LNCaP clone FGC (cell line): ENCODE measurements around the gene IPO8.

Experiments used
- DNase-seq: peaks from one replicate; pipeline ENCODE4 v3.0.0-alpha.2; 2011; ENCODE audit warnings: low read depth
- H3K4me3 ChIP-seq: 2 replicates; pipeline ENCODE4 v1.5.1; 2011; ENCODE audit warnings: mild to moderate bottlenecking, low read depth, low read length, control low read depth
- TF ChIP-seq, protein P1 (sequence below): IDR thresholded peaks from 2 replicates; pipeline ENCODE4 v1.5.1; 2012; ENCODE audit warnings: mild to moderate bottlenecking; ENCODE audit not compliant: control insufficient read depth, insufficient read depth; ENCODE audit errors: extremely low read depth

Gene IPO8

DNA sequence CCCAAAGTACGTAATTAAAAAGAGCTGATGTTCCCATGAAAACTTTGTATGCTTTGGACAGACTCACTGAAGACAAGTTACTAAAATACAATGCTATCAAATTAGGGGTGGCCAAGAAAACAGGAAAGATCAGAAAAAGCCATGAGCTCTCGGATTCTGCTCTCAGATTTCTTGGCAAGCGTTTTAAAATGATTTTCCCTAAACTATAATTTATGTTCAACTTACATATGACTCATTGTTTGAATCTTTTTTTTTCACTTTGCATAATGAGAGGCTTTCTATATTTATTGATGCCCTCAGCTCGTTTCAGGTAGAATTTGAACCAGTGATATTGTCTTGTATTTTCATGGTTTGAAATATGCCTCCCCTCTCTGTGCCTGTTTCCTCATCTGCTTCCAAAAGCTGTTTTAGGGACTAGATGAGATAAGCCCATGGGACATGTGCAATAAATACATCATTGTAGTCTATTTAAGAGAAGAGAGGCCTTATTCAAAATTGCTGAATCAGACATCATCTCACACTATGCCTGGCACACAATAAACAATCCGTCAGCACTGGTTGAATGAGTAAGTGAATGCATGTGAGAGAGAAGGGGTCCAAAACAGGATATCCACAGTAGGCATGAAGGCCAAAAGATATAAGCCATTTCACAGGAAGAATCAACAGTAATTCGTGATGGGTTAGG, 4.7 kb upstream of the IPO8 start:
- TF ChIP-seq, protein P1, sequence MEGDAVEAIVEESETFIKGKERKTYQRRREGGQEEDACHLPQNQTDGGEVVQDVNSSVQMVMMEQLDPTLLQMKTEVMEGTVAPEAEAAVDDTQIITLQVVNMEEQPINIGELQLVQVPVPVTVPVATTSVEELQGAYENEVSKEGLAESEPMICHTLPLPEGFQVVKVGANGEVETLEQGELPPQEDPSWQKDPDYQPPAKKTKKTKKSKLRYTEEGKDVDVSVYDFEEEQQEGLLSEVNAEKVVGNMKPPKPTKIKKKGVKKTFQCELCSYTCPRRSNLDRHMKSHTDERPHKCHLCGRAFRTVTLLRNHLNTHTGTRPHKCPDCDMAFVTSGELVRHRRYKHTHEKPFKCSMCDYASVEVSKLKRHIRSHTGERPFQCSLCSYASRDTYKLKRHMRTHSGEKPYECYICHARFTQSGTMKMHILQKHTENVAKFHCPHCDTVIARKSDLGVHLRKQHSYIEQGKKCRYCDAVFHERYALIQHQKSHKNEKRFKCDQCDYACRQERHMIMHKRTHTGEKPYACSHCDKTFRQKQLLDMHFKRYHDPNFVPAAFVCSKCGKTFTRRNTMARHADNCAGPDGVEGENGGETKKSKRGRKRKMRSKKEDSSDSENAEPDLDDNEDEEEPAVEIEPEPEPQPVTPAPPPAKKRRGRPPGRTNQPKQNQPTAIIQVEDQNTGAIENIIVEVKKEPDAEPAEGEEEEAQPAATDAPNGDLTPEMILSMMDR: no peak
- no peak overlapping the region for H3K4me3 ChIP-seq
- no peak for DNase-seq

DNA sequence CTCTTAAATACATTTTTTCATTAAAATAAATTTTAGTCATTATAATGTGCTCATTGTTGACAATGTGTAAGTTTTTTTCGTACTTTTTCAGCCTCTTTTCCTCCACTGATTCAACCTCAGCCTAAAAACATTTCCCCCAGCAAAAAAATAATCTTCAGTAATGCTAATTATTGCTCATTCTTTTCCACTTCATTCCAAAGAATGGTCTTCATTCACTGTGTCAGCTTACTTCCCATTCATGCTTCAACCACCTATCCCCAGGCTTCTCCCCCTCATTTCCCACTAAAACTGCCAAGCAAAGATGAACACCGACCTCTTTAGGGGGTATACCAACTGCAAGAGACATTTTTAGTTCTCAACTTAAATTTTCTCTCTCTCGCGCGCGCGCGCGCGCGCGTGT, 2.7 kb upstream of the IPO8 start:
- no peak for DNase-seq
- H3K4me3 ChIP-seq: no peak overlapping the region
- TF ChIP-seq, protein P1: no peak

DNA sequence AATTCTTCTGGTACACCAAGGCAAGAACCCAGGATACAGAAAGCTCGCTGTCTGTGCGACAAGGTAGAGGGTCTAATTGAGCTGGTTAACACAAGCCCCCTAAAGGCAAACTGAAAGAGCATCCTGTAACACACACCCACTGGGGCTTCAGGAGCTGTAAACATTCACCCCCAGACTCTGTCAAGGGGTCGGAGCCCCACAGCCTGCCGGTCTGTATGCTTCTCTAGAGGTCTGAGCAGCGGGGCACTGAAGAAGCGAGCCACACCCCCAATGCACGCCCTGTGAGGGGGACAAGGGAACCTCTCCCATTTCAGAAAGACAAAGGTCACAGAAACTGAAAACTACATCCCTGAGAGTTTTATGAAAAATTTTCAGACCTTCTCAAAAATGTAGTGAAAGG, 1.3 kb upstream of the IPO8 start:
- H3K4me3 ChIP-seq: no peak overlapping the region
- no peak for DNase-seq
- TF ChIP-seq, protein P1: no peak

DNA sequence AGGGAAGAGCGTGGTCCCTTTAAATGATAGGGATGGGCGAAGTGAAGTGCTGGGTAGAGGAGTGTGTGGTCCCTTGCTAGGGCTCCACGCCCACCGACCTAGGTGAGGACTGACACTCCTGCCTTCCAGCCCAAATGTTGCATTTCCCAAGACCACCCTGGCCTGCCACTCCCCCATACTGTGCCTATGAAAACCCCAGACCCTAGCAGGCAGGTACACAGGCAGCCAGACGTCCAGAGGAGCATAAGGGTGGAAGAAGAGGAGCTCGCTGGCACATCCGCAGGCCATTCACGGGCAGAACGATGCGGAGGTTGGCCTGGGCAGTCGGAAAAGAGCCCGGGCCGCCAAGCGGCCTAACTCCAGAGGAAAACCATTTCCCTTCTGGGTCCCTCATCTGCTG, 817 bp upstream of the IPO8 start:
- peak overlapping the region; percentile 94 for H3K4me3 ChIP-seq
- TF ChIP-seq, protein P1: no peak
- DNase-seq: no peak

DNA sequence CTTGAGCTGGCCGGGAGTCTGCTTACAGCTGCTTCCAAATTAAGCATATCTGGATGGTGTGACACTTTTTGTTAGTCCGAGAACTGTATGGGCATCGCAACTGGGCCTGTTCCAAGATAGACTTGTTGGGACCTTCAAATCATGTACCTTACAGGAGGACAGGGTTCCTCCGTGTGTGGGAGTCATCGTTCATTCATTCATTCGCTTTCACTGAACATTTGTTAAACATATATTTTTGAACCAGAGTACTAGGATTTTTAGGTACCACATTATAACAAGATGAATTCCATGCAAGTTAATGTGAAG, 387 bp upstream of the IPO8 start:
- H3K4me3 ChIP-seq: peak overlapping the region; percentile 94
- no peak for DNase-seq
- TF ChIP-seq, protein P1: no peak

DNA sequence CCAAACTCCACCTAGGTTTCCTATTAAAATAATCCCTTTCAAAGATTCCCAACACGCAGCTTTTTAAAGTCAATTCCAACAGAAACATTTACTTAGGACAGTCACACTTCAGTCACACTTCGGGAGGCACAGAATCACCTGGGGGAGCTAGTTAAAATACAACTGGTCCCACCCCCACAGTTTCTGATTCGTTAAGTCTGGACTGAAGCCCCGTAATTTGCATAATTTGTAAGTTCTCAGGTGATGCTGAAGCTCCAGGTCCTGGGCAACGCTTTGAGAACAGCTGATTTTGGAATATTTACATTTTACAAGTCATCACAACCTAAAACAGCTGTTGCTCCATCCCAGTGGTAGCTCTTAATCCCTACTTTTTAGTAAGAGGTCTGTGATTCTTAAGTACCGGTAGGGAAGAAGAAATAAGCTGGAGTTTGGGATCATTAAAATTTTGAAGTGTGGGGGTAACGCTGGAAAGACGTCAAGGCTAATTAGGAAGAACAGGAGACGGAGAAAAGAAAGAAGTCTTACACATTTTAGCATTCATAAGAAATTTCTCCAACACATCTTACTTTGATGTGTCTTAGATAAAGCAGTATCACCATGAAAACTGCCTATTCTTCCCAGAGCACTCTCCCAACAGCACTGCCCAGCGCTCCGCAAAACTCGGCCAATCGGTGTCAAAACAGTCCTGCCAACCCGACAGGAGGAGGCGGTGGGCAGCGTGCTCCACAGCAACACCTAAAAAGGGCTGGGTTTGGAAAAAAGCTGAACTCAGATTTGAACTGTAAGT, 1.1 kb downstream of the IPO8 start:
- no peak for DNase-seq
- H3K4me3 ChIP-seq: peak overlapping the region; percentile 94
- TF ChIP-seq, protein P1: no peak

DNA sequence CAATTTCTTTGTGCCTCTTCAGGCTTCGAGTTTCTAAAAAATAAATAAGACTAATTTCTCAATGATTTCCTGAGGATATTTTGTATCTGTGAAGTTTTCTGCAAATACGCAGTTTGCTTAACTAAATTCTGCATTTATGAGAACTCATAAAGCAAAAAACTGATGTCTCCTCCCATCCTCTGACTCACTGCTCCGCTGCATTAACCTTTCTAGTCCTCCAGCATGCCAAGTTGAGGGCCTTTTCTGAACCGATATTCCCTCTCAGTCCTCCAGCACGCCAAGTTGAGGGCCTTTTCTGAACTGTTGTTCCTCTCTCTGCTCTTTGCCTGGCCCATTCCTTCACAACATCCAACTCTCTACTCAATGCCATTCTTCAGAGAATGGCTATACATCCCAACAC, 3.2 kb downstream of the IPO8 start:
- no peak overlapping the region for H3K4me3 ChIP-seq
- no peak for DNase-seq
- TF ChIP-seq, protein P1: no peak
